Urinary bladder (tissue), 4 donors: ENCODE data around the gene CAPN10. TPM values are rescaled to one million over a fixed set of nuclear protein-coding genes. Genes with fewer than 3 reads are reported as not detected.

Experiments
- DNase-seq: peaks from one replicate; pipeline ENCODE4 v3.0.0-alpha.2; 2015; ENCODE audit errors: extremely low spot score
- H3K27ac ChIP-seq: one replicate; pipeline ENCODE4 v1.5.1; 2013; ENCODE audit warnings: low read depth, mild to moderate bottlenecking, moderate library complexity
- H3K36me3 ChIP-seq: one replicate; pipeline ENCODE4 v1.6.1; 2013; ENCODE audit warnings: mild to moderate bottlenecking, moderate library complexity; ENCODE audit not compliant: insufficient read depth
- H3K4me1 ChIP-seq: one replicate; pipeline ENCODE4 v1.6.1; 2013; ENCODE audit warnings: mild to moderate bottlenecking, moderate library complexity; ENCODE audit not compliant: insufficient read depth
- H3K4me3 ChIP-seq: one replicate; pipeline ENCODE4 v1.5.1; 2013; ENCODE audit warnings: low read depth, low read length
- WGBS: extraction: QIAGEN DNeasy Blood & Tissue Kit; methylation state at CpG from one replicate; pipeline ENCODE4 v1.1.7; 2013; 5-methylcytosine and 5-hydroxymethylcytosine counted together
- polyA plus RNA-seq: library from polyadenylated mRNA; stranded (reverse); fragments of 200-250 nt; gene quantifications from one replicate; pipeline ENCODE4 v1.2.3, GENCODE V29; 2013
- total RNA-seq: library from RNA; depleted of rRNA; stranded (reverse); fragments of >200 nt; gene quantifications from one replicate; pipeline ENCODE4 v1.2.3, GENCODE V29; 2014
- donor health status: healthy with polysubstance abuse.
- donor health status: healthy.

CAPN10 gene
- total and polyA plus RNA-seq, 2 donors, result 13.6 to 23.3 TPM

GRCh38 chr2:240594511-240595380 lies 8.2 kb downstream of the CAPN10 start:
- Histone ChIP-seq H3K4me3 (no peak overlapping the region), H3K36me3 (peaks cover 2% of the 10 kb centered on the region), H3K27ac (no peak overlapping the region), H3K4me1 (no peaks in the 10 kb centered on the region)
- WGBS, result 91% methylated on average over 34 of the region's 34 CpGs
- no peak for DNase-seq

GRCh38 chr2:240595381-240596079 lies 9.0 kb downstream of the CAPN10 start:
- Histone ChIP-seq H3K4me3 (no peak overlapping the region), H3K27ac (no peak overlapping the region), H3K4me1 (no peaks in the 10 kb centered on the region), H3K36me3 (peaks cover 2% of the 10 kb centered on the region)
- WGBS, result 70% methylated on average over 18 of the region's 18 CpGs
- no peak for DNase-seq

- no peak overlapping the region for H3K27ac ChIP-seq
- H3K4me1 ChIP-seq, result no peaks in the 10 kb centered on the region
- no peak overlapping the region for H3K4me3 ChIP-seq
- DNase-seq, result no peak
- peaks cover 2% of the 10 kb centered on the region for H3K36me3 ChIP-seq
- WGBS, result 92% methylated on average over 17 of the region's 17 CpGs
These were observed 9.5 kb downstream of the CAPN10 start for GRCh38 chr2:240596080-240596460.

GRCh38 chr2:240596491-240596931 lies 10.0 kb downstream of the CAPN10 start:
- Histone ChIP-seq H3K4me1 (no peaks in the 10 kb centered on the region), H3K36me3 (no peaks in the 10 kb centered on the region), H3K27ac (no peak overlapping the region), H3K4me3 (no peak overlapping the region)
- DNase-seq, result no peak
- whole genome bisulfite sequencing, result 82% methylated on average over 23 of the region's 23 CpGs

- 89% methylated on average over 10 of the region's 10 CpGs for WGBS
- no peak overlapping the region for H3K4me3 ChIP-seq
- no peaks in the 10 kb centered on the region for H3K4me1 ChIP-seq
- H3K36me3 ChIP-seq, result no peaks in the 10 kb centered on the region
- no peak for DNase-seq
- H3K27ac ChIP-seq, result no peak overlapping the region
These were observed 10.5 kb downstream of the CAPN10 start for GRCh38 chr2:240597054-240597418.

GRCh38 chr2:240597419-240598181 lies 11.1 kb downstream of the CAPN10 start:
- Histone ChIP-seq H3K27ac (no peak overlapping the region), H3K4me1 (no peaks in the 10 kb centered on the region), H3K4me3 (no peak overlapping the region), H3K36me3 (no peaks in the 10 kb centered on the region)
- WGBS, result 96% methylated on average over 22 of the region's 22 CpGs
- no peak for DNase-seq

GRCh38 chr2:240598311-240598911 lies 11.9 kb downstream of the CAPN10 start:
- no peak overlapping the region for H3K4me3 ChIP-seq

GRCh38 chr2:240599141-240599583 lies 12.6 kb downstream of the CAPN10 start:
- Histone ChIP-seq H3K27ac (no peak overlapping the region), H3K36me3 (no peaks in the 10 kb centered on the region), H3K4me3 (no peak overlapping the region), H3K4me1 (no peaks in the 10 kb centered on the region)
- WGBS, result 92% methylated on average over 11 of the region's 11 CpGs
- no peak for DNase-seq

More at GRCh38 chr2:240598311-240598911, 11.9 kb downstream of the CAPN10 start:
- WGBS, result 90% methylated on average over 17 of the region's 17 CpGs
- no peak for DNase-seq
- Histone ChIP-seq H3K36me3 (no peaks in the 10 kb centered on the region), H3K4me1 (no peaks in the 10 kb centered on the region), H3K27ac (no peak overlapping the region)

- 92% methylated on average over 16 of the region's 16 CpGs for WGBS
- H3K36me3 ChIP-seq, result no peaks in the 10 kb centered on the region
- DNase-seq, result no peak
- H3K4me1 ChIP-seq, result no peaks in the 10 kb centered on the region
- H3K27ac ChIP-seq, result no peak overlapping the region
- no peak overlapping the region for H3K4me3 ChIP-seq
These were observed 14.0 kb downstream of the CAPN10 start for GRCh38 chr2:240600451-240600961.

- DNase-seq, result no peak
- WGBS, result 91% methylated on average over 20 of the region's 20 CpGs
- H3K27ac ChIP-seq, result no peak overlapping the region
- no peaks in the 10 kb centered on the region for H3K36me3 ChIP-seq
- H3K4me1 ChIP-seq, result no peaks in the 10 kb centered on the region
- H3K4me3 ChIP-seq, result no peak overlapping the region
These were observed 14.7 kb downstream of the CAPN10 start for GRCh38 chr2:240601061-240601830.

- Histone ChIP-seq H3K4me1 (no peaks in the 10 kb centered on the region), H3K4me3 (no peak overlapping the region), H3K36me3 (no peaks in the 10 kb centered on the region), H3K27ac (no peak overlapping the region)
- WGBS, result 93% methylated on average over 11 of the region's 11 CpGs
- DNase-seq, result no peak
These were observed 15.3 kb downstream of the CAPN10 start for GRCh38 chr2:240601831-240602160.

- Histone ChIP-seq H3K27ac (no peak overlapping the region), H3K36me3 (no peaks in the 10 kb centered on the region), H3K4me3 (no peak overlapping the region), H3K4me1 (no peaks in the 10 kb centered on the region)
- no peak for DNase-seq
- WGBS, result 91% methylated on average over 32 of the region's 32 CpGs
These were observed 15.9 kb downstream of the CAPN10 start for GRCh38 chr2:240602266-240603050.
